Lower leg skin (tissue), 3 donors: ENCODE results near the gene SDK1.

Source experiments
- POLR2A ChIP-seq, 2 donors: fragments of 450-650 bp; IDR thresholded peaks; one replicate each; pipeline ENCODE4 v1.6.1; 2016 to 2017; ENCODE audit warnings: antibody characterized with exemption in 2 of 2, mild to moderate bottlenecking in 1 of 2, moderate library complexity in 1 of 2
- TF ChIP-seq, protein P1 (sequence below), 3 donors: fragments of 450-650 bp; IDR thresholded peaks; one replicate each; pipeline ENCODE4 v1.5.1; 2016; ENCODE audit warnings: antibody characterized with exemption in 3 of 3, mild to moderate bottlenecking in 3 of 3, moderate library complexity in 2 of 3

- TF ChIP-seq, protein P1, sequence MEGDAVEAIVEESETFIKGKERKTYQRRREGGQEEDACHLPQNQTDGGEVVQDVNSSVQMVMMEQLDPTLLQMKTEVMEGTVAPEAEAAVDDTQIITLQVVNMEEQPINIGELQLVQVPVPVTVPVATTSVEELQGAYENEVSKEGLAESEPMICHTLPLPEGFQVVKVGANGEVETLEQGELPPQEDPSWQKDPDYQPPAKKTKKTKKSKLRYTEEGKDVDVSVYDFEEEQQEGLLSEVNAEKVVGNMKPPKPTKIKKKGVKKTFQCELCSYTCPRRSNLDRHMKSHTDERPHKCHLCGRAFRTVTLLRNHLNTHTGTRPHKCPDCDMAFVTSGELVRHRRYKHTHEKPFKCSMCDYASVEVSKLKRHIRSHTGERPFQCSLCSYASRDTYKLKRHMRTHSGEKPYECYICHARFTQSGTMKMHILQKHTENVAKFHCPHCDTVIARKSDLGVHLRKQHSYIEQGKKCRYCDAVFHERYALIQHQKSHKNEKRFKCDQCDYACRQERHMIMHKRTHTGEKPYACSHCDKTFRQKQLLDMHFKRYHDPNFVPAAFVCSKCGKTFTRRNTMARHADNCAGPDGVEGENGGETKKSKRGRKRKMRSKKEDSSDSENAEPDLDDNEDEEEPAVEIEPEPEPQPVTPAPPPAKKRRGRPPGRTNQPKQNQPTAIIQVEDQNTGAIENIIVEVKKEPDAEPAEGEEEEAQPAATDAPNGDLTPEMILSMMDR (IDR thresholded peaks at IDR 0.05): no peak
- TF ChIP-seq POLR2A (IDR thresholded peaks at IDR 0.05): no peak
These were observed 699.9 kb downstream of the SDK1 start for GRCh38 chr7:4000934-4001333.
